ENCODE data around the gene MYLIP.

MYLIP gene

GRCh38 chr6:16128759-16129622 lies at the start of gene MYLIP (continued):
- TF ChIP-seq ZBTB44 (tag by site-specific recombination; IDR thresholded peaks at IDR 0.05) (peak; percentile 26; the same call in 1 of the 2 replicates), ZNF449 (tag by site-specific recombination; IDR thresholded peaks at IDR 0.05) (peak; percentile 84), FEZF1 (tag by site-specific recombination; IDR thresholded peaks at IDR 0.05) (peak; percentile 26), ZNF26 (tag by site-specific recombination; IDR thresholded peaks at IDR 0.05) (no peak), ZNF174 (tag by site-specific recombination; IDR thresholded peaks at IDR 0.05) (no peak), ZNF292 (tag by site-specific recombination; IDR thresholded peaks at IDR 0.05; ENCODE audit: borderline replicate concordance, low read depth) (no peak), ZNF37A (tag by site-specific recombination; IDR thresholded peaks at IDR 0.05) (no peak), ZNF843 (tag by site-specific recombination; IDR thresholded peaks at IDR 0.05) (peak; percentile 72; the same call in 1 of the 2 replicates), ZFP69B (tag by site-specific recombination; IDR thresholded peaks at IDR 0.05) (peak; percentile 82), ZNF248 (tag by site-specific recombination; IDR thresholded peaks at IDR 0.05) (no peak), ZNF24 (tag by site-specific recombination; IDR thresholded peaks at IDR 0.05) (no peak), ZNF16 (tag by site-specific recombination; IDR thresholded peaks at IDR 0.05; ENCODE audit: low read depth) (no peak), ZNF239 (tag by site-specific recombination; IDR thresholded peaks at IDR 0.05) (peak; percentile 73; the same call in 1 of the 2 replicates), ZNF354C (tag by site-specific recombination; IDR thresholded peaks at IDR 0.05; ENCODE audit: borderline replicate concordance, low read depth) (no peak), TRIM28 (IDR thresholded peaks at IDR 0.05; ENCODE audit: borderline replicate concordance, low read length) (no peak), ZSCAN16 (tag by site-specific recombination; IDR thresholded peaks at IDR 0.05) (peak; percentile 63; the same call in 1 of the 2 replicates), ZNF311 (tag by site-specific recombination; IDR thresholded peaks at IDR 0.05; ENCODE audit: borderline replicate concordance) (no peak), TSHZ1 (tag by site-specific recombination; IDR thresholded peaks at IDR 0.05; ENCODE audit: borderline replicate concordance) (no peak), ZNF266 (tag by site-specific recombination; IDR thresholded peaks at IDR 0.05; ENCODE audit: low read depth) (no peak), YY1 (tag by site-specific recombination; IDR thresholded peaks at IDR 0.05) (peak; percentile 57; the same call in 1 of the 2 replicates), ZNF776 (tag by site-specific recombination; IDR thresholded peaks at IDR 0.05; ENCODE audit: borderline replicate concordance) (no peak), HOXD13 (CRISPR knock-in tag; IDR thresholded peaks at IDR 0.05; ENCODE audit: borderline replicate concordance) (no peak), WT1 (tag by site-specific recombination; IDR thresholded peaks at IDR 0.05) (no peak), KLF16 (tag by site-specific recombination; IDR thresholded peaks at IDR 0.05) (peak; percentile 94), IKZF3 (tag by site-specific recombination; IDR thresholded peaks at IDR 0.05) (peak; percentile 71), GLI2 (tag by site-specific recombination; IDR thresholded peaks at IDR 0.05; ENCODE audit: borderline replicate concordance, low read depth) (no peak), ZBTB1 (tag by site-specific recombination; IDR thresholded peaks at IDR 0.05) (no peak), ZSCAN4 (tag by site-specific recombination; IDR thresholded peaks at IDR 0.05) (no peak), OVOL3 (tag by site-specific recombination; IDR thresholded peaks at IDR 0.05) (0 out of 2 replicates have a peak, but pooled peaks have one; percentile 65), ZNF837 (tag by site-specific recombination; IDR thresholded peaks at IDR 0.05) (peak; percentile 94), ZFHX2 (tag by site-specific recombination; conservative IDR thresholded peaks at IDR 0.05) (peak; percentile 68)
